Stimulated activated CD8-positive, alpha-beta memory T cell treated with anti-CD3 and anti-CD28 coated beads, Interleukin-12 subunit alpha, Interleukin-12 subunit beta, amount 100 ng/mL, for 24 hours (primary cell): ENCODE data around the gene SLC9A3.
"Not testable (repeated sequence)": the region's sequence is repeated elsewhere in the genome, so short reads cannot be mapped to it uniquely, and the experiment has no call there.

ENCODE experiments used
- DNase-seq: peaks from one replicate; pipeline ENCODE4 v3.0.0-alpha.2; 2020; ENCODE audit errors: extremely low read depth

The SLC9A3 gene

GRCh38 chr5:524234-524972, at the start of gene SLC9A3:
TSS of gene SLC9A3 (minus strand) at chr5:524449.
- DNase-seq = no peak

- no peak for DNase-seq
These were observed 49.7 kb upstream of the SLC9A3 start for GRCh38 chr5:573976-574375.

GRCh38 chr5:573206-573605, 49.0 kb upstream of the SLC9A3 start:
- DNase-seq = no peak

GRCh38 chr5:572398-573019, 48.3 kb upstream of the SLC9A3 start:
- DNase-seq = no peak

GRCh38 chr5:571791-572190, 47.5 kb upstream of the SLC9A3 start:
- DNase-seq = no peak

GRCh38 chr5:570886-571285, 46.6 kb upstream of the SLC9A3 start:
- no peak for DNase-seq

- no peak for DNase-seq
These were observed 46.2 kb upstream of the SLC9A3 start for GRCh38 chr5:570446-570845.

- DNase-seq = no peak
These were observed 45.7 kb upstream of the SLC9A3 start for GRCh38 chr5:569868-570361.

- no peak for DNase-seq
These were observed 45.2 kb upstream of the SLC9A3 start for GRCh38 chr5:569358-569867.

- DNase-seq = no peak
These were observed 44.6 kb upstream of the SLC9A3 start for GRCh38 chr5:568809-569208.

- no peak for DNase-seq
These were observed 44.0 kb upstream of the SLC9A3 start for GRCh38 chr5:568061-568781.

- no peak for DNase-seq
These were observed 43.4 kb upstream of the SLC9A3 start for GRCh38 chr5:567664-568060.

- no peak for DNase-seq
These were observed 42.5 kb upstream of the SLC9A3 start for GRCh38 chr5:566636-567309.

- DNase-seq = no peak
These were observed 41.7 kb upstream of the SLC9A3 start for GRCh38 chr5:565782-566440.

- no peak for DNase-seq
These were observed 37.2 kb upstream of the SLC9A3 start for GRCh38 chr5:561408-561807.

GRCh38 chr5:560792-561166, 36.5 kb upstream of the SLC9A3 start:
- no peak for DNase-seq

- no peak for DNase-seq
These were observed 34.7 kb upstream of the SLC9A3 start for GRCh38 chr5:558871-559503.

- DNase-seq = no peak
These were observed 34.1 kb upstream of the SLC9A3 start for GRCh38 chr5:558326-558725.

GRCh38 chr5:557917-558316, 33.7 kb upstream of the SLC9A3 start:
- not testable (repeated sequence) for DNase-seq

GRCh38 chr5:556909-557441, 32.7 kb upstream of the SLC9A3 start:
- DNase-seq = no peak
